Mesenchymal stem cell (in vitro differentiated cells and primary cell): ENCODE data around the gene WHRN.

Experiments
- DNase-seq: peaks from one replicate; pipeline ENCODE4 v3.0.0-alpha.2; 2013
- H2AFZ ChIP-seq: one replicate; pipeline ENCODE4 v1.6.1; 2013; ENCODE audit warnings: low read depth, mild to moderate bottlenecking, control low read depth, inconsistent platforms, low read length, moderate library complexity
- H2AK5ac ChIP-seq: 2 replicates; pipeline ENCODE4 v1.6.1; 2013; ENCODE audit warnings: low read length, moderate library complexity, mild to moderate bottlenecking, inconsistent platforms; ENCODE audit not compliant: severe bottlenecking
- H2BK120ac ChIP-seq: one replicate; pipeline ENCODE4 v1.6.1; 2013; ENCODE audit warnings: low read depth, mild to moderate bottlenecking, inconsistent platforms, low read length, moderate library complexity
- H2BK12ac ChIP-seq, 2 experiments: one replicate each; pipeline ENCODE4 v1.6.1; 2013; ENCODE audit warnings: inconsistent platforms in 2 of 2, low read length in 2 of 2, mild to moderate bottlenecking in 2 of 2, moderate library complexity in 2 of 2, control low read depth in 1 of 2
- H2BK15ac ChIP-seq: one replicate; pipeline ENCODE4 v1.6.1; 2013; ENCODE audit warnings: mild to moderate bottlenecking, low read depth, inconsistent platforms; ENCODE audit not compliant: poor library complexity, severe bottlenecking
- H2BK5ac ChIP-seq: 2 replicates; pipeline ENCODE4 v1.6.1; 2013; ENCODE audit warnings: low read depth, mild to moderate bottlenecking, low read length, control low read depth, inconsistent platforms; ENCODE audit not compliant: poor library complexity, severe bottlenecking
- H3K14ac ChIP-seq, 2 experiments: one replicate each; pipeline ENCODE4 v1.6.1; 2013; ENCODE audit warnings: inconsistent platforms in 2 of 2, low read length in 2 of 2, control low read depth in 1 of 2, mild to moderate bottlenecking in 1 of 2, moderate library complexity in 1 of 2
- H3K18ac ChIP-seq, 2 experiments: one replicate each; pipeline ENCODE4 v1.6.1; 2013; ENCODE audit warnings: inconsistent platforms in 2 of 2, low read length in 2 of 2, control low read depth in 1 of 2, low read depth in 1 of 2, mild to moderate bottlenecking in 1 of 2
- H3K23ac ChIP-seq, 2 experiments: one replicate each; pipeline ENCODE4 v1.6.1; 2013; ENCODE audit warnings: inconsistent platforms in 2 of 2, low read length in 2 of 2, mild to moderate bottlenecking in 2 of 2, moderate library complexity in 2 of 2, control low read depth in 1 of 2
- H3K27ac ChIP-seq: 2 replicates; pipeline ENCODE4 v1.5.1; 2013; ENCODE audit warnings: mild to moderate bottlenecking, moderate library complexity, low read length, control low read depth, inconsistent platforms; ENCODE audit not compliant: poor library complexity, severe bottlenecking
- H3K27me3 ChIP-seq, 2 experiments: 2 replicates each; pipeline versions ENCODE4 v1.6.1 to v1.7.0; 2013; ENCODE audit warnings: low read length in 2 of 2, mild to moderate bottlenecking in 2 of 2, moderate library complexity in 2 of 2, control low read depth in 1 of 2, inconsistent platforms in 1 of 2; ENCODE audit not compliant: control insufficient read depth in 1 of 2, insufficient read depth in 1 of 2
- H3K36me3 ChIP-seq, 2 experiments: 2 replicates each; pipeline versions ENCODE4 v1.6.1 to v1.7.0; 2013; ENCODE audit warnings: low read length in 2 of 2, control low read depth in 1 of 2, inconsistent platforms in 1 of 2, low read depth in 1 of 2, mild to moderate bottlenecking in 1 of 2; ENCODE audit not compliant: insufficient read depth in 2 of 2, control insufficient read depth in 1 of 2
- H3K4ac ChIP-seq, 2 experiments: one replicate each; pipeline ENCODE4 v1.6.1; 2013; ENCODE audit warnings: inconsistent platforms in 2 of 2, low read length in 2 of 2, mild to moderate bottlenecking in 2 of 2, moderate library complexity in 2 of 2, control low read depth in 1 of 2, low read depth in 1 of 2
- H3K4me1 ChIP-seq: 2 replicates; pipeline ENCODE4 v1.6.1; 2013; ENCODE audit warnings: low read depth, low read length, control low read depth; ENCODE audit not compliant: control insufficient read depth, insufficient read depth
- H3K4me2 ChIP-seq: 2 replicates; pipeline ENCODE4 v1.6.1; 2013; ENCODE audit warnings: low read length, mild to moderate bottlenecking, inconsistent platforms; ENCODE audit not compliant: poor library complexity, severe bottlenecking
- H3K4me3 ChIP-seq, 2 experiments: 2 replicates each; pipeline versions ENCODE4 v1.5.1 to v1.7.0; 2013; ENCODE audit warnings: low read length in 2 of 2, mild to moderate bottlenecking in 2 of 2, control low read depth in 1 of 2, low read depth in 1 of 2; ENCODE audit not compliant: insufficient read depth in 1 of 2
- H3K79me1 ChIP-seq: replicated peaks from 2 replicates; pipeline ENCODE4 v1.6.1; 2013; ENCODE audit warnings: mild to moderate bottlenecking, control low read depth, low read length, inconsistent platforms; ENCODE audit not compliant: poor library complexity, severe bottlenecking
- H3K9ac ChIP-seq: 2 replicates; pipeline ENCODE4 v1.7.0; 2013; ENCODE audit warnings: mild to moderate bottlenecking, low read length, moderate library complexity
- H3K9me3 ChIP-seq: 2 replicates; pipeline ENCODE4 v1.7.0; 2013; ENCODE audit warnings: mild to moderate bottlenecking, low read length; ENCODE audit not compliant: control insufficient read depth
- H4K8ac ChIP-seq: one replicate; pipeline ENCODE4 v1.6.1; 2013; ENCODE audit warnings: inconsistent platforms, mild to moderate bottlenecking, low read length, moderate library complexity
- H4K91ac ChIP-seq: one replicate; pipeline ENCODE4 v1.6.1; 2013; ENCODE audit warnings: mild to moderate bottlenecking, low read length, inconsistent platforms
- WGBS: methylation state at CpG from one replicate; pipeline ENCODE4 v1.1.7; 2013; ENCODE audit warnings: mixed read lengths; 5-methylcytosine and 5-hydroxymethylcytosine counted together

WHRN gene

DNA sequence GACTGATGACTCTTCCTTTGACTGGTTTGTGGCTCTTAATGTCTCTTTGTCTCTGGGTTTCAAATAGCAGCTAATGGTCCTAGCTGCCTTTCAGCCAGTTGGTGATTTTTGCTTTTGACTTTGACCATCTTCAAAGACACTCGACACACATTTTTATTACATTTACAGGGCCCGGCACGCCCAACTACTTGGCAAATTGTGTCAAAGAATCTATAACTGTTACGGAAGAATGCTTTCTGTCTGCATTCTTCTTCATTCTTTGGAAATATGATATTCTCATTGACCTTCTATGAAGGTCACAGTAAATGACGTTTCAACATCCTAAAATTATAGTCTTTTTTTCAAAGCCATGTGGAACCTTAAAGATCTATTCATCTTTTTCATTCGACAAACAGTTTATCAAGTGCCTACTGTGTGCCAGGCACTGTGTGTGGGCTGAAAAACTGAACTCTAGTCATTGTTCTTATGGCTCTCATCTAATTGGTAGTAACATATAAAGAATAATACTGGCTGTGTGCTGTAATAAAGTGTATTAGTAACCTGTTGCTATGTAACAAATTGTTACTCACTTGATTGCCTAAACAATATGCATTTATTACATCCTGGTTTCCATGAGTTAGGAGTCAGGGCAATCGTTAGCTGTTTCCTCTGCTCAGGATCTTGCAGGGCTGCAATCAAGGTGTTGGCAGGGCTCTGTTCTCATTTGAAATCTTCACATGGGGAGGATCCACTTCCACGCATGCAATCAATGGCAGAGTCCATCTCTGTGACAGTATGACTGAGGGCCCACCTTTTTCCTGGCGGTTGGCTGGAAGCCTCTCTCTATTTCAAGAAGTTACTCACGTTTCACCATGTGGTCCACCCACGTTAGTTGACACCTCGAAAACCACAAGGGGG, 7.0 kb upstream of the WHRN start:
- no peaks in the 10 kb centered on the region for H3K4me1 ChIP-seq
- H3K23ac ChIP-seq, result no peak overlapping the region
- H3K4me2 ChIP-seq, result no peak overlapping the region
- 78% methylated on average over 12 of the region's 12 CpGs for WGBS
- no peak overlapping the region for H2BK15ac ChIP-seq
- H3K9ac ChIP-seq, result no peak overlapping the region
- H3K18ac ChIP-seq, result no peak overlapping the region
- no peak overlapping the region for H3K27ac ChIP-seq
- no peak overlapping the region for H2BK5ac ChIP-seq
- no peaks in the 10 kb centered on the region for H3K9me3 ChIP-seq
- H3K4me3 ChIP-seq, result no peak overlapping the region
- no peak overlapping the region for H2AFZ ChIP-seq
- no peaks in the 10 kb centered on the region for H3K36me3 ChIP-seq
- H4K91ac ChIP-seq, result no peak overlapping the region
- no peak overlapping the region for H2AK5ac ChIP-seq
- H4K8ac ChIP-seq, result no peak overlapping the region
- no peak overlapping the region for H2BK12ac ChIP-seq
- H2BK120ac ChIP-seq, result no peak overlapping the region
- H3K14ac ChIP-seq, result no peak overlapping the region
- H3K79me1 ChIP-seq, result no peaks in the 10 kb centered on the region
- H3K4ac ChIP-seq, result no peak overlapping the region
- peaks cover 64 to 84% of the 10 kb centered on the region in 2 experiments for H3K27me3 ChIP-seq
- no peak for DNase-seq

DNA sequence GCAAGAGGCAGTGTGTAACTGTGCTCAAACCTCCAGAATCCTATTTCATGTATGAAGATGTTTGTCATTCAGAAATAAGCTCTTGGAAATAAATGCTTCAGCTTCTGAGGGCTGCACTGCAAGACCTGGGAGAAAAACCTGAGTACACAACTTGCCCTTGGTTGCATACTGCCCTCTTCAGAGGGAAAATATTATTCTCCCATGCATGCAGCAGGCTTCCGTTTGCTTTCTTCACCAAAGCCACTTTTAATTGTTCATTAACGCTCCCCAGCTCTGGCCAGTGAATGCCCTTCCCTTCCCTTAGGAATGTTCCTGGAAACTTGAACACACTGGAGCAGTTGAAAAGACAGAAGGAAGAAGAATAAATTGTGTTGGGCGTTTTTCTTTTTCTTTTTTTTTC, 2.5 kb upstream of the WHRN start:
- peak; percentile 46 for DNase-seq
- Histone ChIP-seq H4K8ac (no peak overlapping the region), H3K4me1 (peaks cover 14% of the 10 kb centered on the region), H3K4me3 (no peak overlapping the region), H2AK5ac (no peak overlapping the region), H4K91ac (no peak overlapping the region), H2BK12ac (no peak overlapping the region), H3K79me1 (peaks cover 4% of the 10 kb centered on the region), H3K23ac (no peak overlapping the region), H3K27me3 (peaks cover 54 to 65% of the 10 kb centered on the region in 2 experiments), H2AFZ (no peak overlapping the region), H3K4me2 (no peak overlapping the region), H3K9me3 (no peaks in the 10 kb centered on the region), H2BK5ac (no peak overlapping the region), H3K18ac (no peak overlapping the region), H2BK15ac (no peak overlapping the region), H3K14ac (no peak overlapping the region), H2BK120ac (no peak overlapping the region), H3K27ac (no peak overlapping the region), H3K4ac (no peak overlapping the region), H3K36me3 (no peaks in the 10 kb centered on the region), H3K9ac (no peak overlapping the region)
- 13% methylated on average over 2 of the region's 3 CpGs for WGBS

DNA sequence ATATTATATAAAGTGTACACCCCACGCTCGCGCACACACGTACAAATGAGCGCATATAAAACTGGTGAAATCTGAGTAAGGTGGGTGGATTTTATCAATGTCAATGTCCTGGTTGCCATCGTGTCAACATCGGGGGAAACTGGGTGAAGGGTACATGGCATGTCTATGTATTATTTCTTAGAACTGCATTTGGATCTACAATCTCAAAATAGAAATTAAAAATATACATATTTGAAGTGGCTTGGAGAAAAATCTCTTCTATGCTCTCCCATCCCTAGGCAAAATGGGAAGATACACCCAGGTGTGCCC, 763 bp upstream of the WHRN start:
- Histone ChIP-seq H3K9ac (peak overlapping the region; percentile 98), H3K27me3 (peaks cover 44 to 49% of the 10 kb centered on the region in 2 experiments), H3K4me3 (peak overlapping the region in 1 of 2 experiments; percentile 83), H3K27ac (no peak overlapping the region), H2BK120ac (no peak overlapping the region), H3K14ac (no peak overlapping the region), H2BK5ac (no peak overlapping the region), H3K4ac (no peak overlapping the region), H4K8ac (no peak overlapping the region), H2BK12ac (no peak overlapping the region), H3K4me2 (peak overlapping the region; percentile 98), H3K23ac (no peak overlapping the region), H2BK15ac (no peak overlapping the region), H4K91ac (no peak overlapping the region), H3K9me3 (no peaks in the 10 kb centered on the region), H3K36me3 (no peaks in the 10 kb centered on the region), H3K4me1 (peaks cover 19% of the 10 kb centered on the region), H2AFZ (no peak overlapping the region), H2AK5ac (no peak overlapping the region), H3K18ac (no peak overlapping the region), H3K79me1 (peaks cover 6% of the 10 kb centered on the region)
- DNase-seq, result no peak
- 75% methylated on average over 5 of the region's 7 CpGs for WGBS

DNA sequence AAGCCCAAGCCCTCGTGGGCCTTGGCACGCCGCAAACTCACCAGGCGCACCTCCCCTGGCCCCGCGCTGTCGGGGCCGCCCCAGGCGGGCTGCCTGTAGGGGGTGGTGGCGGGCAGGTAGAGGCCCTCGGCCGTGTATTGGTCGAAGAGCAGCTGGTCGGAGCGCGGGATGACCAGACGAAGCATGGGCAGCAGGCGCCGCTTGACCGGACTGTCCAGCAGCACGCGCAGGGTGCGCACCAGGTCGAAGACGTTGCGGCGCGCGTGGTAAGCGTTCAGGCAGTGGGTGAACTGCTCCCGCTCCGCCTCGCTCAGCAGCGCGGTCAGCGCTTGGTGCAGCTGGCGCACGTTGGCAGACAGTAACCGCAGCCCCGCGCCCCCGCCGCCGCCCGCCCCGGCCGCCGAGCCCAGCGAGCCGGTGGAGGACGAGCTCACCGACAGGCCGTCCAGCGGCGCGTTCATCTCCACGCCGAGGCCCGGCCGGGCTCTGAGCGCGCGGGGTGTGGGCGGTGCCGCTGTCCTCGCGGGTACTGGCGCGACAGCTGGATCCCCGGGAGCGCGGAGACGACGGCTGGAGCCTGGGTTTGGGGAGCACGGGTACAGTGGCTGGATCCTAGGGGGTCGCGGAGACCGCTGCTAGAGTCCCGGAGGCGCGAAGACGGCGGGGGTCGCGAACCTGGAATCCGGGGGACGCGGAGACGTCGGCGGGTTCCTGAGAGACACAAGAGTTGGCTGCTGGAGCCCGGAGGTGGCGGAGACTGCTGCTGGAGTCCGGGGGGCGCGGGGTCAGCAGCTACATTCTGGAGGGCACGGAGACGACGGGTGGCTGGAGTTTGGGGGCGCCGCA, 709 bp downstream of the WHRN start:
- peak overlapping the region; percentile 92 for H3K9ac ChIP-seq
- no peak overlapping the region for H2BK12ac ChIP-seq
- peaks cover 9% of the 10 kb centered on the region for H3K79me1 ChIP-seq
- WGBS, result 6% methylated on average over 96 of the region's 101 CpGs
- H3K27me3 ChIP-seq, result peaks cover 31 to 34% of the 10 kb centered on the region in 2 experiments
- peak overlapping the region; percentile 36 for H2BK5ac ChIP-seq
- H4K8ac ChIP-seq, result peak overlapping the region; percentile 76
- H2BK120ac ChIP-seq, result no peak overlapping the region
- H4K91ac ChIP-seq, result no peak overlapping the region
- H3K9me3 ChIP-seq, result no peaks in the 10 kb centered on the region
- peak; percentile 65 for DNase-seq
- H3K36me3 ChIP-seq, result no peaks in the 10 kb centered on the region
- H3K27ac ChIP-seq, result no peak overlapping the region
- peak overlapping the region in 1 of 2 experiments; percentile 67 for H3K4ac ChIP-seq
- H2BK15ac ChIP-seq, result peak overlapping the region; percentile 70
- H3K4me1 ChIP-seq, result peaks cover 19% of the 10 kb centered on the region
- H2AFZ ChIP-seq, result peak overlapping the region; percentile 33
- H2AK5ac ChIP-seq, result no peak overlapping the region
- peak overlapping the region in 1 of 2 experiments; percentile 20 for H3K23ac ChIP-seq
- peak overlapping the region; percentile 16 to 51 for H3K18ac ChIP-seq
- peak overlapping the region; percentile 96 for H3K4me2 ChIP-seq
- peak overlapping the region; percentile 73 to 83 for H3K4me3 ChIP-seq
- H3K14ac ChIP-seq, result peak overlapping the region in 1 of 2 experiments; percentile 4
